ENCODE results near the gene CDH4.

The CDH4 gene

GRCh38 chr20:61284752-61285151, 32.7 kb downstream of the CDH4 start:
- no peak for DNase-seq

- no peak for DNase-seq
Measured at GRCh38 chr20:61285152-61285645, 33.1 kb downstream of the CDH4 start.

GRCh38 chr20:61285691-61286090, 33.6 kb downstream of the CDH4 start:
- DNase-seq, result no peak

GRCh38 chr20:61287583-61288275, 35.7 kb downstream of the CDH4 start:
- DNase-seq, result no peak

GRCh38 chr20:61288331-61288784, 36.3 kb downstream of the CDH4 start:
- DNase-seq, result no peak

GRCh38 chr20:61289166-61289565, 37.1 kb downstream of the CDH4 start:
- no peak for DNase-seq

- no peak for DNase-seq
Measured at GRCh38 chr20:61290721-61291120, 38.7 kb downstream of the CDH4 start.

GRCh38 chr20:61291166-61291829, 39.2 kb downstream of the CDH4 start:
- DNase-seq, result no peak

- no peak for DNase-seq
Measured at GRCh38 chr20:61292391-61292790, 40.3 kb downstream of the CDH4 start.

- DNase-seq, result no peak
Measured at GRCh38 chr20:61292821-61293612, 41.0 kb downstream of the CDH4 start.

- no peak for DNase-seq
Measured at GRCh38 chr20:61293951-61294350, 41.9 kb downstream of the CDH4 start.

- no peak for DNase-seq
Measured at GRCh38 chr20:61295249-61295648, 43.2 kb downstream of the CDH4 start.

GRCh38 chr20:61295682-61296628, 43.9 kb downstream of the CDH4 start:
- DNase-seq, result no peak

- no peak for DNase-seq
Measured at GRCh38 chr20:61296629-61297019, 44.6 kb downstream of the CDH4 start.

GRCh38 chr20:61297491-61297890, 45.4 kb downstream of the CDH4 start:
- no peak for DNase-seq

GRCh38 chr20:61297986-61298385, 45.9 kb downstream of the CDH4 start:
- no peak for DNase-seq

- DNase-seq, result no peak
Measured at GRCh38 chr20:61298661-61299060, 46.6 kb downstream of the CDH4 start.

- no peak for DNase-seq
Measured at GRCh38 chr20:61299104-61299503, 47.0 kb downstream of the CDH4 start.

GRCh38 chr20:61299618-61300017, 47.6 kb downstream of the CDH4 start:
- DNase-seq, result no peak

- DNase-seq, result no peak
Measured at GRCh38 chr20:61300293-61300692, 48.2 kb downstream of the CDH4 start.

GRCh38 chr20:61300709-61301108, 48.6 kb downstream of the CDH4 start:
- DNase-seq, result no peak

- no peak for DNase-seq
Measured at GRCh38 chr20:61301711-61302525, 49.9 kb downstream of the CDH4 start.
